Stimulated activated CD4-positive, alpha-beta T cell treated with anti-CD3 and anti-CD28 coated beads, TNF-alpha, amount 100 ng/mL, for 24 hours (primary cell): ENCODE data around the gene NDUFV1.
"Not testable (repeated sequence)": the region's sequence is repeated elsewhere in the genome, so short reads cannot be mapped to it uniquely, and the experiment has no call there.

ENCODE experiments used
- DNase-seq, 3 experiments: peaks; one replicate each; pipeline ENCODE4 v3.0.0-alpha.2; 2020; ENCODE audit warnings: low read depth in 3 of 3

The NDUFV1 gene

GRCh38 chr11:67586568-67587250, 20.0 kb upstream of the NDUFV1 start:
- DNase-seq = no peak

GRCh38 chr11:67588136-67588503, 18.6 kb upstream of the NDUFV1 start:
- DNase-seq = no peak

GRCh38 chr11:67588899-67589415, 17.8 kb upstream of the NDUFV1 start:
- not testable (repeated sequence) for DNase-seq

- no peak for DNase-seq
These were observed 13.7 kb upstream of the NDUFV1 start for GRCh38 chr11:67592880-67593564.

GRCh38 chr11:67593565-67593905, 13.2 kb upstream of the NDUFV1 start:
- no peak for DNase-seq

- DNase-seq = no peak
These were observed 12.3 kb upstream of the NDUFV1 start for GRCh38 chr11:67594480-67594879.

- DNase-seq = no peak
These were observed 9.9 kb upstream of the NDUFV1 start for GRCh38 chr11:67596753-67597300.

GRCh38 chr11:67597458-67597857, 9.3 kb upstream of the NDUFV1 start:
- DNase-seq = not testable (repeated sequence)

- not testable (repeated sequence) for DNase-seq
These were observed 8.8 kb upstream of the NDUFV1 start for GRCh38 chr11:67597963-67598362.

GRCh38 chr11:67599149-67599548, 7.6 kb upstream of the NDUFV1 start:
- DNase-seq = no peak

- DNase-seq = no peak
These were observed 6.3 kb upstream of the NDUFV1 start for GRCh38 chr11:67600324-67601029.

- no peak for DNase-seq
These were observed 5.6 kb upstream of the NDUFV1 start for GRCh38 chr11:67601098-67601497.

GRCh38 chr11:67604119-67604518, 2.6 kb upstream of the NDUFV1 start:
- DNase-seq = not testable (repeated sequence)

- DNase-seq = no peak
These were observed 1.9 kb upstream of the NDUFV1 start for GRCh38 chr11:67604815-67605214.

- DNase-seq = no peak
These were observed 1.3 kb upstream of the NDUFV1 start for GRCh38 chr11:67605231-67606011.

GRCh38 chr11:67606093-67606491, 644 bp upstream of the NDUFV1 start:
- no peak for DNase-seq

GRCh38 chr11:67607507-67607906, 771 bp downstream of the NDUFV1 start:
- no peak for DNase-seq

- DNase-seq = no peak
These were observed 1.8 kb downstream of the NDUFV1 start for GRCh38 chr11:67608486-67608885.

- no peak for DNase-seq
These were observed 2.6 kb downstream of the NDUFV1 start for GRCh38 chr11:67609316-67609715.

- DNase-seq = no peak
These were observed 3.6 kb downstream of the NDUFV1 start for GRCh38 chr11:67610302-67610868.

- DNase-seq = no peak
These were observed 4.4 kb downstream of the NDUFV1 start for GRCh38 chr11:67611165-67611564.
